Vagina (tissue), 2 donors: ENCODE measurements around the gene LGR4. TPM values are rescaled to one million over a fixed set of nuclear protein-coding genes. Genes with fewer than 3 reads are reported as not detected.

Source experiments
- DNase-seq, 2 donors: peaks; one replicate each; pipeline ENCODE4 v3.0.0-alpha.2; 2017; ENCODE audit errors: extremely low spot score in 2 of 2
- H3K27ac ChIP-seq: fragments of 200-600 bp; sonication (generic); one replicate; pipeline ENCODE4 v1.5.1; 2019
- H3K27me3 ChIP-seq: fragments of 200-600 bp; sonication (generic); one replicate; pipeline ENCODE4 v1.5.1; 2019
- H3K36me3 ChIP-seq, 2 donors: fragments of 200-600 bp; sonication (generic); one replicate each; pipeline ENCODE4 v1.5.1; 2017 to 2019
- H3K4me1 ChIP-seq: fragments of 200-600 bp; sonication (generic); one replicate; pipeline ENCODE4 v1.5.1; 2019
- H3K4me3 ChIP-seq, 2 donors: fragments of 200-600 bp; sonication (generic); 1 replicate in 1 of 2; 2 replicates in 1 of 2; pipeline ENCODE4 v1.5.1; 2016 to 2019
- H3K9me3 ChIP-seq: fragments of 200-600 bp; sonication (generic); one replicate; pipeline ENCODE4 v1.5.1; 2019
- POLR2A ChIP-seq, 2 donors: fragments of 450-650 bp; IDR thresholded peaks; one replicate each; pipeline ENCODE4 v1.6.1; 2017; ENCODE audit warnings: antibody characterized with exemption in 2 of 2, mild to moderate bottlenecking in 2 of 2, moderate library complexity in 2 of 2
- POLR2AphosphoS5 ChIP-seq, 2 donors: sonication (generic); formaldehyde crosslinking; IDR thresholded peaks; one replicate each; pipeline ENCODE4 v1.9.0; 2017; ENCODE audit warnings: antibody characterized with exemption in 2 of 2, mild to moderate bottlenecking in 2 of 2, low read depth in 1 of 2; ENCODE audit not compliant: insufficient read depth in 1 of 2
- intact Hi-C: fragments of 100-400 bp; cut with DNase I; formaldehyde crosslinking; loops from one replicate; pipeline ENCODE4 v1.15.1; 2023
- total RNA-seq: library from RNA; depleted of rRNA; stranded (reverse); fragments of >200 nt; gene quantifications from one replicate; pipeline ENCODE4 v1.2.3, GENCODE V29; 2016
- TF ChIP-seq, protein P1 (sequence below), 3 experiments: fragments of 450-650 bp in 2 of 3; fragments of 200-600 bp in 1 of 3; sonication (generic) in 1 of 3; IDR thresholded peaks; one replicate each; pipeline ENCODE4 v1.5.1; 2017 to 2019; ENCODE audit warnings: antibody characterized with exemption in 3 of 3, mild to moderate bottlenecking in 2 of 3, moderate library complexity in 2 of 3

The LGR4 gene
- total RNA-seq, 1 donor from 2014 or later = 65.6 TPM

DNA sequence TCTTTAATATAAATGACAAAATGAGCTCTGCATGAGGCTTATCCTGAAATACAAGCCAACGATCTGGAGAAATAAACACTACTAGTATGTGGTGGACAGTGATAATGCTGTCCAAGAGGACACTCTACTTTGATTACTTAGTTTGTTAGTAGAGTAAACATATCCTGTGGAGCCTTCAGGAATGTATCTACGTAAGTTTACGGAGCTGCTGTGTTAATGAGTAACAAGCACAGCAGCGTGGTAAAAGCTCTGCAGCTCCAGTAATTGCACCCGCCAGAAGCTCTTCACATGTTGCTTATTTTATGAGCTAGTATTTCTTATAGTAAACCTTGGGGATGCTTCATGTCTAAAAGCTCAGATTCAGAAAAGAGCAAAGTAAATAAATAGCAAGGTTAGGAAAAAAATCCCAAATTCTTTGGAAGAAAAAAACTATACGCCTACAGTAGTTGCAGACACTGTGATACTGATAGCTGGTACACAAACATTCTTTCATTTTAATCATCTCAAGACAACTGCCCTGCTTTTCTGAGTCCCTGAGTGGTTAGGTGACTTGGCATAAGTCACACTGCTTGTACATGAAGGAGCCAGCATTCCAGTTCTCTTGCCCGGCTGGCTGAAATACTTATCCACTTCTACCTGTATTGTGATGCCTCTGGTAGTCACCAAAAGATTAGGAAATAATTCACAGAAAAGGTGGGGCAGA is 76.9 kb downstream of the LGR4 start:
- DNase-seq = no peak
- intact Hi-C loops = no loop called here
- no peak for TF ChIP-seq POLR2AphosphoS5 (IDR thresholded peaks at IDR 0.05; ENCODE audit: insufficient read depth in 1 of 2, low read depth in 1 of 2)
- TF ChIP-seq POLR2A (IDR thresholded peaks at IDR 0.05) = no peak
- TF ChIP-seq, protein P1, sequence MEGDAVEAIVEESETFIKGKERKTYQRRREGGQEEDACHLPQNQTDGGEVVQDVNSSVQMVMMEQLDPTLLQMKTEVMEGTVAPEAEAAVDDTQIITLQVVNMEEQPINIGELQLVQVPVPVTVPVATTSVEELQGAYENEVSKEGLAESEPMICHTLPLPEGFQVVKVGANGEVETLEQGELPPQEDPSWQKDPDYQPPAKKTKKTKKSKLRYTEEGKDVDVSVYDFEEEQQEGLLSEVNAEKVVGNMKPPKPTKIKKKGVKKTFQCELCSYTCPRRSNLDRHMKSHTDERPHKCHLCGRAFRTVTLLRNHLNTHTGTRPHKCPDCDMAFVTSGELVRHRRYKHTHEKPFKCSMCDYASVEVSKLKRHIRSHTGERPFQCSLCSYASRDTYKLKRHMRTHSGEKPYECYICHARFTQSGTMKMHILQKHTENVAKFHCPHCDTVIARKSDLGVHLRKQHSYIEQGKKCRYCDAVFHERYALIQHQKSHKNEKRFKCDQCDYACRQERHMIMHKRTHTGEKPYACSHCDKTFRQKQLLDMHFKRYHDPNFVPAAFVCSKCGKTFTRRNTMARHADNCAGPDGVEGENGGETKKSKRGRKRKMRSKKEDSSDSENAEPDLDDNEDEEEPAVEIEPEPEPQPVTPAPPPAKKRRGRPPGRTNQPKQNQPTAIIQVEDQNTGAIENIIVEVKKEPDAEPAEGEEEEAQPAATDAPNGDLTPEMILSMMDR (IDR thresholded peaks at IDR 0.05) = no peak
- H3K27ac ChIP-seq = no peak overlapping the region
- H3K27me3 ChIP-seq = no peaks in the 10 kb centered on the region
- H3K9me3 ChIP-seq = no peaks in the 10 kb centered on the region
- peaks cover 33% of the 10 kb centered on the region for H3K4me1 ChIP-seq
- H3K36me3 ChIP-seq = no peaks in the 10 kb centered on the region
- H3K4me3 ChIP-seq = no peak overlapping the region

DNA sequence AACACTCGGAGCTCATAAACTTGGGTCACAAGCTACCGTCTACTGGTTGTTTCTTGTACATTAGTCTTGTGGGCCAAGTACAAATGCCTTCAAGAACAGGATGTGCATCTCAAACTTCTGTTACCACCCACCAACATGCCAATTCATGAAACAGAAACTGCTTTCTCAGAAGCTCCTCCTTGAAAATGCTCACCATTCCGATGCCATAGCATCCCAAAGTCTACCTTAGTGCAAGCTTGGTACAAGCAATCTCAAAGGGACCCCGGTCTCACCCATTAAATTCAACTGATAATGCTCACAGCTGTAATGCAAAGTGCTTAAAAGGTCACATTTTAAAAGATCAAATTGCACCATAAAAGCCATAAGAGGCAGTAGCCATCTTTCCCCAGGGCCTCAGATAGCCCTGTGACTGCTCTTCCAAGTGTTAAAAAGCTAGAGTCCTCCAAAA is 77.8 kb downstream of the LGR4 start:
- TF ChIP-seq POLR2A (IDR thresholded peaks at IDR 0.05) = no peak
- no peak for TF ChIP-seq POLR2AphosphoS5 (IDR thresholded peaks at IDR 0.05; ENCODE audit: insufficient read depth in 1 of 2, low read depth in 1 of 2)
- TF ChIP-seq, protein P1 (IDR thresholded peaks at IDR 0.05) = no peak
- intact Hi-C loops = no loop called here
- H3K4me3 ChIP-seq = no peak overlapping the region
- no peaks in the 10 kb centered on the region for H3K27me3 ChIP-seq
- H3K36me3 ChIP-seq = no peaks in the 10 kb centered on the region
- H3K9me3 ChIP-seq = no peaks in the 10 kb centered on the region
- no peak overlapping the region for H3K27ac ChIP-seq
- no peak for DNase-seq
- peaks cover 33% of the 10 kb centered on the region for H3K4me1 ChIP-seq

DNA sequence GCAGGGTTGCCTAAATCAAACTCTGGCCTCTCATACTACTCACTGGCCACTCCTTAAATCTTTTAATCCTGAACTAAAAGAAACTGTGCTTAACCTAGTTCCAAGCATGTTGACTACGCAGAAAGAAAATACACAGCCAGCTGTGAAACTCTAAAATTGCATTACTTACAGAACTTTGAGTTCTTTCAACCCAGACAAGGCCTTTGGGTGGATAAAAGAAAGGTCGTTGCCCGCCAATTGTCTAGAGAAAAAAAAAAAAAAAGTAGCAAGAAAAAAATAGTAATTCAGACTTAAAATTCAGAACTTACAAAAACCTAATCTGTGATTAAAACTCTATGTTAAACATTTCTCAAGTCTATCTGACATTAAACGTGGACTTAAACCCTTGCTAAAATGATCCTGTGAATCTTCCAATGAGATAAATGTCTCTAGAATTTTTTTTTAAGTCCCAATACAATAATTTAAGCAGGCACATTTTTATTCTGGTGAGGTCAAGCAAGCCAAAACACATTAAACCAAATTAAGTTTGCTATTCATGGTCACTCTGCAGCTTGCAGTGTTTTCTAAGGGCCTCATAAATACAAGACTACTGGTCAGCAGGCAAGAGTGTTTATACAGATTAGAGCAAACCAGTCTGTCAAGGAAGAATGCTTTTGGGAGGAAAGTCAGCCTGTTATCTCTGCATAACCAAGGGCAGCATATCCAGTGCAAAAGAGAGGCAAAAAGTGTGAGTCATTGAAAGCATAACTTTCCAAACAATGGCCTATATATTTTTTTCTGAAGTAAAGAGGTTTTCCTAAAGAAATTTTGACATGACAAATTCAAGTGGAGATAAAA is 80.1 kb downstream of the LGR4 start:
- no peaks in the 10 kb centered on the region for H3K9me3 ChIP-seq
- H3K4me1 ChIP-seq = peaks cover 33% of the 10 kb centered on the region
- no peaks in the 10 kb centered on the region for H3K36me3 ChIP-seq
- H3K4me3 ChIP-seq = no peak overlapping the region
- H3K27ac ChIP-seq = no peak overlapping the region
- no peak for DNase-seq
- intact Hi-C loops = no loop called here
- TF ChIP-seq, protein P1 (IDR thresholded peaks at IDR 0.05) = no peak
- no peak for TF ChIP-seq POLR2AphosphoS5 (IDR thresholded peaks at IDR 0.05; ENCODE audit: insufficient read depth in 1 of 2, low read depth in 1 of 2)
- no peak for TF ChIP-seq POLR2A (IDR thresholded peaks at IDR 0.05)
- no peaks in the 10 kb centered on the region for H3K27me3 ChIP-seq

DNA sequence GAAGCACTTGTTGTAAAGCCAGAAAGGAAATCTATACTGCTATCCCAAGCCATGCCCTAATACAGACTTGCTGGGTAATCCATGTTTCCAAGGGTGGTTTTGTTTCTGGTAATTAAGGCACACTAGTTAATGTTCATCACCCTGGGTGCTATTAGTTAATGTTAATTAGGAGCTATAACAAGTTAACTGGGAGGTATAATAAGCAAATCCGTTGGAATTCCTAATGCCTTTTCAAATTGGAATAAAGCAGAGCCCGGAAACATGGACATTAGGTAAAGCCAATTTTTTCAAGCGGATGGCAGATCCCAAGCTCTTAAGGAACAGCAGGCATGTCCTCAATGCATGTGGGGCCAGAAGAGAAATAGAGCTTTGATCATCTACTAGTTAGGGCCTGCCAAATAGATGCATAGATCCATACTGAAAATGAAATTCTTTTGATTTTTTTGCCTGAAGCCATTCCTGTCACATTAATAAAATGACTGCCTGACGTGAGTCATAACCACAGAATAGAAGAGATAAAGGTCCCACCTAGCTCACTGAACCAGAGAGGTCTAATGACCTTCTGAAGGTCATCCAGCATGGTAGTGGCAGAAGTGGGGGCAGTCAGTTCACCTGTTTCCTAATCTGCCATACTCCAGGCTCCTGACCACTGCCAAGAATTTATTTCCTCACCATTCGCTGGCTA is 81.1 kb downstream of the LGR4 start:
- no peak for DNase-seq
- no peaks in the 10 kb centered on the region for H3K27me3 ChIP-seq
- no peak overlapping the region for H3K4me3 ChIP-seq
- H3K36me3 ChIP-seq = no peaks in the 10 kb centered on the region
- H3K9me3 ChIP-seq = no peaks in the 10 kb centered on the region
- H3K27ac ChIP-seq = no peak overlapping the region
- TF ChIP-seq, protein P1 (IDR thresholded peaks at IDR 0.05) = no peak
- no peak for TF ChIP-seq POLR2AphosphoS5 (IDR thresholded peaks at IDR 0.05; ENCODE audit: insufficient read depth in 1 of 2, low read depth in 1 of 2)
- TF ChIP-seq POLR2A (IDR thresholded peaks at IDR 0.05) = no peak
- H3K4me1 ChIP-seq = peaks cover 29% of the 10 kb centered on the region
- intact Hi-C loops = no loop called here
